NCI-H446 treated with DMSO at 0.1 percent for 48 hours (cell line): ENCODE data around the gene SERPINB11.
"Not testable (repeated sequence)": the region's sequence is repeated elsewhere in the genome, so short reads cannot be mapped to it uniquely, and the experiment has no call there.

Source experiments
- DNase-seq: peaks from one replicate; lab custom pipeline; 2025; lab: John Stamatoyannopoulos, UW

The SERPINB11 gene, protein sequence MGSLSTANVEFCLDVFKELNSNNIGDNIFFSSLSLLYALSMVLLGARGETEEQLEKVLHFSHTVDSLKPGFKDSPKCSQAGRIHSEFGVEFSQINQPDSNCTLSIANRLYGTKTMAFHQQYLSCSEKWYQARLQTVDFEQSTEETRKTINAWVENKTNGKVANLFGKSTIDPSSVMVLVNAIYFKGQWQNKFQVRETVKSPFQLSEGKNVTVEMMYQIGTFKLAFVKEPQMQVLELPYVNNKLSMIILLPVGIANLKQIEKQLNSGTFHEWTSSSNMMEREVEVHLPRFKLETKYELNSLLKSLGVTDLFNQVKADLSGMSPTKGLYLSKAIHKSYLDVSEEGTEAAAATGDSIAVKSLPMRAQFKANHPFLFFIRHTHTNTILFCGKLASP

DNA sequence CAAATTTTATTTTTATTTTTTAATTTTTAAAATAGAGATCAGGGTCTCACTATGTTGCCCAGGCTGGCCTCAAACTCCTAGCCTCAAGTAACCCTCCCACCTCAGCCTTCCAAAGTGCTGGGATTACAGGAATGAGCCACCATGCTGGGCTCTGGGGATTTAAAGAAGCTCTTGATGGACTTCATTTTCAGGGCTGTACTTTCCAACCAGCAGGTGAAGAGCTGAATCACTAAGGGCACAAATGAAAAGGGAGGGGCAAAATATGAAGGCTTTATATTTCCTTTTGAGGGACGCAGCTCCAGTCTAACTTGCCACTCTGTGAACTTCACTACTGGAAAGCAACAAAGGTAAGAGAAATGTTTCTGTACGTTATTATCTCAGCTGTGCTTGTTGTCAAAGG lies at the start of gene SERPINB11:
Gene SERPINB11, plus strand, starts transcription at position 301 of the 400 bp plus-strand sequence. CDS start 7,234 bp downstream, outside the sequence.
- DNase-seq: no peak

DNA sequence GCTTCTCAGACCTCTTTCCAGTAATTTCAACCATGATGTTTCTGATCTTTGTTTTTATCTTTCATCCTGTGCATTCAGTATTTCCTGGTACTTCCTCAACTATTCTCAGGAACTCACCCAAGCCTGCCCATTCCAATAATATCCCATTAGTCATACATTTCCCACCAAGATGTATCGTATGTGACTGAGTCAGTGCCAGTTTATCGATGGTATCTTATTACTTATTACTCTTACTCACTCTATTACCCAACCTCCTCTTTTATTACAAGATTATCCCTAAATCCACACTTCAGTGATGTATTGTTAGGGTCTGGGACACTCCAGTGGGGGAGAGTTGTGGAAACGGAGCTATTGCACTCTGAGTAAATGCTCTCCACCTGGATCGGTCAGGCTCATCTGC lies 43.8 kb upstream of the SERPINB11 start:
- DNase-seq: not testable (repeated sequence)

DNA sequence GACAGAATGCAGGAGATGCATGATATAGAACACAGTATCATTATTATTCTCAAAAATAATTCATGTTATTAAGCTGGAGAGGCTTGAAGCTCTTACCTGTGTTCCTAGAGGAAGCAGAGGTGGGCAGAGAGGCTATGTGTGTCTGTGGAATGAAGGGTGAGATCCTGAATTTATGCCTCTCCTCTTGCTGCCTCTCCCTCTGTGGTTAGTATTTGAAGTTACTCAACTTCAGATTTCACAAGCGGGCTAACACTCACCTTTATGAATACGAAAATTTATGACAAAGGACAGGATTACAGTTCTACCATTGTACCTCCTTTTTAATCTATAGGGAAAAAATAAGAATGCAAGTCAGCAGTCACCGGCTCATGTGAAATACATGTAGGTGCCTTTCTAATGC lies 41.0 kb upstream of the SERPINB11 start, which contains the start of gene SERPINB3:
Gene SERPINB3, minus strand, starts transcription at position 144 of the 400 bp plus-strand sequence. CDS start 677 bp downstream, outside the sequence.
- not testable (repeated sequence) for DNase-seq

DNA sequence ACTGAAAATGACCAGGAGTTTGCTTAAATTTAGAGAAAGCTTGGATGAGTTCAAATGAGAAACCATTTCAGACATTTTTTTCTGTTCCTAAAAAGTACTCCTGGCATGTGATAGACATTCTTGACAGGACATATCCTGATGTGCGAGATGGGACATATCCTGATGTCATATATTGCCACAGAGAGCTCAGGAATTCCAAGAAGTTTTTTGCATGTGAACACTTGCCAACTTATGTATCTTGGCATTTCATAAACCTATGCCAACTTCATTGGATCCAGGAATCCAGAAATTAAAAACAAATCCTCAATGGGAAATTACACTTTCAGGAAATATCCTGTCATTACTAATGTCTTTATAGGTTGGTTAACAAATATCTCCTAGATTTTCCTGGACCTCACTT lies 38.2 kb upstream of the SERPINB11 start:
- DNase-seq: no peak

DNA sequence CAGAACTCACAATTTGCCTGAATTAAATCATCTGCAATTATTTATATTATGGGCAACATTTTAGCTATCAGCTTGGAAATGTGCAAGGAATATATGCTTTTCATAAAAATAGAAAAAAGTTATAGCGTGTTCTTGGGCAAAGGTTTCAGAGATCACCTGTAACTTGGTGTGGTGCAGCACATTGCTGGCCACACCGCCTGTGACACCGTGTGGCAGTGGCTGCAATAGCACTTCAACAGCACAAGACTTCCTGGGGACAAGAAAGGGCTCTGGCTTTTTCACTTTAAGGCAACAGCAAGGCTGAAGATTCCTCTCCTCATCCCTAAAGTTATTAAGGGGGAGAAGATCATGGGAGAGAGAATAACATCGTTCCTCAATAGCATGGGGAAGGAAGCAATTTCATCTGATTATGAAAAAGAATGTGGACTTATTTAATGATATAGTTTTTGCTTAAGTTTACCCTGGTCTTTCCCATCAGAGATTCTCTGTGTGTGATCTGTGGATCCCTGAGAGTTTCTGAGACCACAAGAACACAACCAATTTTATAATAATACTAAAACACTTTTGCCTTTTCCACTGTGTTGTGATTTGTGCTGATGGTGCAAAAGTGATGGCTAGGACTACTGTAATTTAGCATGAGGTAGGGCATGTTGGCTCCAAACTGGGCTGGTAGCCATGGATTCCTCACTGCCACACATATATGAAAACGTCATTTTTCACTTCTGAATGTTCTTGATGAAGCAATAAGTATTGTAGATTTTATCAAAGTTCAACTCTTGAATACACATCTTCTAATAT lies 26.0 kb upstream of the SERPINB11 start:
- no peak for DNase-seq

GRCh38 chr18:63677500-63678225 lies 25.1 kb upstream of the SERPINB11 start:
- no peak for DNase-seq

DNA sequence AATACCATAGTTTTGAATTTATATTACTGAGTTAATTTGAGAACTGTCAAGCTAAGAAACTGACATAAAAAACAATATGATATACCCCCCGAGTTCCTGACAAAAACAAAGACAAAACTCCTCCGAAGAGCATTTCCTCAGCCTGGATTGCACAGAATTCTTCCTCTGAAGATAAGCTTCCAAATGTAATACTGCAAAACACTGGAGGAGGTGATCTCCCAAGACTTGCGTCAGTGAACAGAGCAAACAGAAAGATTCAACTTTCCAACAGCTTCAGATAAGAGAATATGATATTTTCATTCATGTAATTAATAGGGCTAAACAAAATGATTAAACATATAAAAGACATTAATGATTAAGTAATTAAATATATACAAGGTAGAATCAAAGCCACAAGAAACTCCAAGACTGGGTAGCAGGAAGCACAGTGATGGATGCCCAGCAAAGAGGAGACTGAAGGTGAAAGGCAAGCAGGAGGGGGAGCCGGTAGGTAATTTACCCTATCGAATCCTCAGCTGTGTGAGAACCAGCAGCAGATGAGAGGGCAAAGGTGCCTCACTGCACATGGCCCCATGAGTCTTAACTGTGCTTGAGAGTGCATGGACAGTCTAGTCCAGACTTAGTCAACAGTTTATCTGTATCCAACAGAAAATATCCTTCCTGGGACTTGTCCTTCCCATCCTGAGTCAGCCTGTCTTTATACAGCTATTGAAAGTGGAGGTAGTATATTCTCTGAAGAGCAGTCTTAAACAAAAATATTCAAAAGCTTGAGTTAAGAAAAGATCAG lies 22.7 kb upstream of the SERPINB11 start:
- no peak for DNase-seq

DNA sequence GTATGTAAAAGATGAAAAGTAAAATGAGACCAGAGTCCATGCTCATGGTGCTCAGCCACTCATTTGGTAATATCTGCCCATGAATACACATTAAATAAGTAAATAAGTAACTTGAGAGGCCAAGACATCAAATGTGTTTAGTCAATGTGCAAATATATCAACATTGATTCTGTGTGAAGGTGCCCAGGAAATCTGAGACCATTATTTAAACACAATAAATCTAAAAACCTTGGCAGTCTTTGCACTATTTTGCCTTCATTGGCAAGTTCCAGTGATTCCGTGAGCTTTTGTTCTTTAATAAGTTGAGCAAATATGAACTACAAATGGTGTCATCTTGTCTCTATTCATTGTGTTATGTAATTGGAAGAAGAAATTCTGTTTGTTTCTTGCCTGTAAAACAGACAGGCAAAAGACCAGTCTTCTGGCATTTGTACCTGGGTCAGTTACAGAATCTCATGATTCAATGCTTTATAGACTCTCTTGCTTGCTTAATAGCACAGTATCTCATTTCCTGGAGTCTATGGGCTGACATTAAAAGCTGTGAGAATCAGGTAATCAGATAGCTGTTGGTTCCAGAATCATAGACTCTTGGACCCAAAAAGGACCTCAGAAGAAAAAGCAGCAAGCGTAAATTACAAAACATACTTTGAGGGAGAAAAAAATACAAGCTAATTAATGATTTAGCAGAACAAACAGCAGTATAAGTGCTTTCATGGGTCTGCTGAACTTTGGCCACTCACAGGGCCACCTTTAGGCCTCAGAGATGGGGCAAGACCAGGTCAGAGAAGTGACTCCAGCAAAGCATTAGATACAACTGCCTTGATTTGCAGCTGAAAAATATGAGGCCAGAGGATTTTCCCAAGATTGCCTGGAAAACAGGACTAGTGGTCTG lies 21.1 kb upstream of the SERPINB11 start:
- no peak for DNase-seq

DNA sequence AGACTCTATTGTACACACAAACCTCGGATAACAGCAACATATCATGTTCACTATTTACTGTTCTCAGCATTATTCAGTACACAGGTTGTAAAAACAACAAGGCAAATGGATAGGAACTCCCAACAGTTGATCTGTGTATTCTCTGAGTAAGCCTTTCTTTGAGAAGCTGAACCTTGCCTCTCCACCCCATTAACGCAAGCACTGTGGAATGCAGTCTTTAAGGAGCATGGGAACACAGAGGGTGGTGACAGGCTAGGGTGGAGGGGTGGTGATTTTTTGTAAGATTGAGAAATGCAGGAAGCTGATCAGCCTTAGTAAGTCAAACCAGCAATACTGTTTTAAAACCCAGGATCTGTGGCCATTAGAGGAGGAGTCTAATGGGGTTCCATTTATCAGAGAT lies 19.6 kb upstream of the SERPINB11 start:
- DNase-seq: no peak

- DNase-seq: no peak
Measured at GRCh38 chr18:63683890-63684289, 18.9 kb upstream of the SERPINB11 start.

- no peak for DNase-seq
Measured at GRCh38 chr18:63684718-63685117, 18.0 kb upstream of the SERPINB11 start.

DNA sequence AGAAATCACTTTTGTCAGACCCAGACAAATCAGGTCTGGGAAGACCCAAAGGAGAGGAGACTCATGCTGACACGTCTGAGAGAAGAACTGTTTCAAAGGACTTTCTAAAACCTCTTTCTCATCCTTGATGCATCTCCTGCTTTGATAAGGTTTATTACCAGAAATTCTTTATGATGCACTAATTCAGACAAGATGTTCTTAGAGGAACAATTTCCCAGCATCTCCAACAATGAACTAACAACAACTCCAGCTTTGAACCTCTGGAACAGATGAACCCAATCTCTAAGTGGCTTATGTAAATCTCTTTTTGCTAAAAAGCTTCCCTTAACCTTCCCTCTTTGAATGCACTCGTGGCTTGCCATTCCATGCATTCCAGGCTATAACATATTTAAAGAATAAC lies 15.9 kb upstream of the SERPINB11 start:
- DNase-seq: no peak

DNA sequence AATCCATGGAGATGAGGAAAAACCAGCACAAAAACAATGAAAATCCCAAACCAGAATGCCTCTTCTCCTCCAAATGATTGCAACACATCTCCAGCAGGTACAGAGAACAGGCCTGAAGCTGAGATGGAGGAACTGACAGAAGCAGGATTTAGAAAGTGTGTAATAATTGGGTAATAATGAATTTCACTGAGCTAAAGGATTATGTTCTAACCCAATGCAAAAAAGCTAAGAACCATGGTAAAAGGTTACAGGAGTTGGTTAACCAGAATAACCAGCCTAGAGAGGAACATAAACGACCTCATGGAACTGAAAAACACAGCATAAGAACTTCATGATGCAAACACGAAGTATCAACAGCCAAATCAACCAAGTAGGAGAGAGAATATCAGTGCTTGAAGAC lies 13.7 kb upstream of the SERPINB11 start:
- DNase-seq: no peak

GRCh38 chr18:63697097-63697660 lies 5.6 kb upstream of the SERPINB11 start:
- no peak for DNase-seq

DNA sequence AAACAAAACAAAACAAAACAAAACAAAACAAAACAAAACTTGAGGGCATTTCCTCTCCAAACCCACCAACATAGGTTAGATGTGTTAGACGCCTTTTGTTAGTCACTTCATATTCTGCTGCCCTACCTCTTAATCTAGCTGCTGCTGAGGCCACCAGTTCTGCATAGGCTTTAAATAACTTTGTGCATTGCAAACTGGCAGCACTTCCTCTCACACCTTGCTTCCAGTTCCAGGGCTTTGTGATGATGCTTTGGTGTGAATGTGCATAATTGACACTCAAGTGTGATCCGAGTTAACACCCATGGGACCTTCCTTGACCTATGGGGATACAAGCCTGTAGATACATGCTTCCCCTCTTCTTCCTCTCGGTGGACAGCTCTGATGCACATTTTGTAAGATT lies 2.3 kb upstream of the SERPINB11 start:
- no peak for DNase-seq

DNA sequence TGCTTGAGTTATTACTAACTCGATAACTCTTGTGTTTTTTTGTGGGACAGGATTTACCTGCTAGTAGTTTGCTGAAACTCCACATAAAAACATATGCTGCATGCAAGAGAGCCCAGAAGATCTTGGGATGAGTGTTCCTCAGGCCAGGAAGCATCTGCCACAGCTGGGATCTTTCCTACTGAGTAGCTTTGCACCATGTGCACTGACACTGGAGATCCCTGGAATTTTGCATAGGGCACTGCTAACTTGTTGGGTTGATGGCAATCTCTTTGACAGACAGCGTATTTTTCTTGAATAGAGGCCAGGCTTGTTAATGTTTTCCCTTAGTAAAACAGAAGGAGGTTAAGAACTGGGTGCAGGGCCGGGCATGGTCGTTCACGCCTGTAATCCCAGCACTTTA lies 808 bp upstream of the SERPINB11 start:
- DNase-seq: no peak

DNA sequence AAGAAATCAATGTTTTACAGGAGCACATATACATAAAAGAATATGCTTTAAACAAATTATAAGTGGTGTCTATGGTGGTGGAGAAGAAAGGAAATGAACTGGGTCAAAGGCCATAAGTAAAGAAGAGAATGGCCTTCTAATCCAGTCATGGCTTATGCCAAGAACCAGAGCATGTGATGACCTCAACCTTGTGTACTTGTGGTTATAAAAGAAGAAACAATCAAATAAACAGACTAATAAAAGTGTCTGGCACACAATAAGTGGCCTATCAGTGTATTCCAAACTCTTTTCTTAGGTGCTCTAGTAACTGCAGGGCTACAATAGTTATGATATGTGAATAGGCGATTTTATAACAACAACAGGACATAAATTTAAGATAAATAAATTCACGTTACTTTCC lies 2.6 kb downstream of the SERPINB11 start:
- no peak for DNase-seq

GRCh38 chr18:63707816-63708215 lies 5.1 kb downstream of the SERPINB11 start:
- DNase-seq: no peak

- no peak for DNase-seq
Measured at GRCh38 chr18:63708650-63709049, 5.9 kb downstream of the SERPINB11 start.
